IPS DF 4.7 (cell line): ENCODE data around the gene EPM2AIP1.
A peak's percentile ranks its signal among the peaks of the same experiment; 100 is the strongest.
"Not testable (repeated sequence)": the region's sequence is repeated elsewhere in the genome, so short reads cannot be mapped to it uniquely, and the experiment has no call there.

Experiments
- DNase-seq: peaks from one replicate; pipeline ENCODE4 v3.0.0-alpha.2; 2013; ENCODE audit warnings: low spot score; ENCODE audit errors: extremely low read depth

Gene EPM2AIP1

GRCh38 chr3:36993326-36994283 is 674 bp upstream of the EPM2AIP1 start, which contains the start of gene MLH1:
Gene MLH1 (plus strand): TSS chr3:36993518. CDS start chr3:36993548, 30 bp downstream.
- DNase-seq, result peak; percentile 100

DNA sequence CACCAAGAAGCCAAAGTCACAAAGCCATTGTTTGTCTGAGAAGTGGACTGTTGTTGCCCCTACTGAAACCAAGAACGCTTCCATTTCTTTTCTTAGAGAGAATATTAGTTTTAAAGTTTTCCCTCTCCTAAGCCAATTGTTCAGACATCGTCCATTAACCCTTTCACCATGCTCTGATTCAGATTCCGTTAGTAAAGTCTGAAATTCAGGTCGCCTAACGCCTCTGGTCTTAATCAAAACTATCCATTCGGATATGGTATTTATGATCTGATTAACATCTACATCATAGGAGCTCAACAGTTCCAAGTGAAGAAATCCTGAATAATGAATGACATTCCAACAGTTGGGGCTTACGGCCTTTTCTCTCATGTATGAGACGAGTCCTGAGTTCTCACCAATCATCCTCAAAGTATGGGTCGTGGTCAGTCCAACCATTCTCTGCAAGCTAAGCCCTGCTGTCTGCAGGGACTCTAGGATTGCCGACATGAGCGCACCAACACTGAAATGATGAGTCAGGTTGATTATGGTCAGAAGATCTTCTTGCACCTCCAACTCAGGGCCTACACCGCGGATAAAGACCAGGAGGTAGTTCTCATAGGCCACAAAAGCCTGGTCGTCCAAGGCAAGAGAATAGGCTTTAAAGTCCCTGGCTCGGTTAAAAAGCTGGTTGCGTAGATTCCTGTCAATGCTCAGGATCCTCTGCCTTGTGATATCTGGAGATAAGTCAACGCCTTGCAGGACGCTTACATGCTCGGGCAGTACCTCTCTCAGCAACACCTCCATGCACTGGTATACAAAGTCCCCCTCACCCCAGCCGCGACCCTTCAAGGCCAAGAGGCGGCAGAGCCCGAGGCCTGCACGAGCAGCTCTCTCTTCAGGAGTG is 767 bp downstream of the EPM2AIP1 start:
- DNase-seq, result no peak

- DNase-seq, result no peak
These were observed 1.8 kb downstream of the EPM2AIP1 start for GRCh38 chr3:36991147-36991546.

GRCh38 chr3:36989568-36989967 is 3.4 kb downstream of the EPM2AIP1 start:
- no peak for DNase-seq

DNA sequence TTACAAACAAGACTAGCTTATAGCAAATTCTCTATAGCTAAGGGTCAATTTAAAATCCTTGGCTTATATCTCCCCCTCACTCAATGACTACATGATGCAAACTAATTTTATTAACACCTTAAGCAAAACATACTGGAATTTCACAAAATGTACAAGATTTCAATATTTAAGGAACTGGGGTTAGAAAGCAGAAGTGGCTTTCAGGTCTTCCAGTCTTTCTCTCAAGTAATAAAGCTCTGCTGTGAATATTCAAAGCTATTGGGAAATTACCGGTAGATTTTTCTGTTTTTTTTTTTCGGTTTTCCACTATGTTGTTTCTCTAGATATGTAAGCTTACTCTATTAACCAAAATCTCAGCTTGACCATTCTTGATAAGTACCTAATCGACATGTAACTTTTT is 3.9 kb downstream of the EPM2AIP1 start:
- no peak for DNase-seq

GRCh38 chr3:36988356-36988755 is 4.6 kb downstream of the EPM2AIP1 start:
- no peak for DNase-seq

DNA sequence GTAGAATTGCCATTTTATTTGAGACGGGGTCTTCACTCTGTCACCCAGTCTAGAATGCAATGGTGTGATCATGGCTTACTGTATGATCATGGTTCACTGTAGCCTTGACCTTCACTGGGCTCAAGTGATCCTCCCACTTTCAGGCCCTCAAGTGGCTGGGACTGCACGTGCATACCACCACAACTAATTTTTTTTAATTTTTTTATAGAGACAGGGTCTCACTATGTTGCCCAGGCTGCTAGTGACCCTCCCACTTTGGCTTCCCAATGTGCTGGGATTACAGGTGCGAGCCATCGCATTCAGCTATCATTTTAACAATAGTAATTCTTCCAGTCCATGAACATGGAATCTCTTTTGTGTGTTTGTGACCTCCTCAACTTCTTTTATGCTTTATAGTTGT is 11.9 kb downstream of the EPM2AIP1 start:
- no peak for DNase-seq

- no peak for DNase-seq
These were observed 19.8 kb downstream of the EPM2AIP1 start for GRCh38 chr3:36973139-36973538.

DNA sequence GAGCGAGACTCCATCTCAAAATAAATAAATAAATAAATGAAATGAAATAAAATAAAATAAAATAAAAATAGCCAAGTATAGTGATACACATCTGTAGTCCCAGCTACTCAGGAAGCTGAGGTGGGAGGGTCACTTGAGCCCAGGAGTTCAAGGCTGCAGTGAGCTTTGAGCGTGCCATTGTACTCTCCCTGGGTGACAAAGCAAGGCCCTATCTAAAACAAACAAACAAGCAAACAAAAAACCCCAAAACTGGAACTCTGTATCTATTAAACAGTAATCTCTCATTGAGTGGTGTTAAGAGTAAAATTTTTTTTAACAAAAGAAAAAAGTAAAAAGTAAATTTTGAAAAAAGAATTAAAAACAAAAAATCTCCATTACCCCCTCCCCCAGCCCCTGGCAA is 20.8 kb downstream of the EPM2AIP1 start:
- no peak for DNase-seq

DNA sequence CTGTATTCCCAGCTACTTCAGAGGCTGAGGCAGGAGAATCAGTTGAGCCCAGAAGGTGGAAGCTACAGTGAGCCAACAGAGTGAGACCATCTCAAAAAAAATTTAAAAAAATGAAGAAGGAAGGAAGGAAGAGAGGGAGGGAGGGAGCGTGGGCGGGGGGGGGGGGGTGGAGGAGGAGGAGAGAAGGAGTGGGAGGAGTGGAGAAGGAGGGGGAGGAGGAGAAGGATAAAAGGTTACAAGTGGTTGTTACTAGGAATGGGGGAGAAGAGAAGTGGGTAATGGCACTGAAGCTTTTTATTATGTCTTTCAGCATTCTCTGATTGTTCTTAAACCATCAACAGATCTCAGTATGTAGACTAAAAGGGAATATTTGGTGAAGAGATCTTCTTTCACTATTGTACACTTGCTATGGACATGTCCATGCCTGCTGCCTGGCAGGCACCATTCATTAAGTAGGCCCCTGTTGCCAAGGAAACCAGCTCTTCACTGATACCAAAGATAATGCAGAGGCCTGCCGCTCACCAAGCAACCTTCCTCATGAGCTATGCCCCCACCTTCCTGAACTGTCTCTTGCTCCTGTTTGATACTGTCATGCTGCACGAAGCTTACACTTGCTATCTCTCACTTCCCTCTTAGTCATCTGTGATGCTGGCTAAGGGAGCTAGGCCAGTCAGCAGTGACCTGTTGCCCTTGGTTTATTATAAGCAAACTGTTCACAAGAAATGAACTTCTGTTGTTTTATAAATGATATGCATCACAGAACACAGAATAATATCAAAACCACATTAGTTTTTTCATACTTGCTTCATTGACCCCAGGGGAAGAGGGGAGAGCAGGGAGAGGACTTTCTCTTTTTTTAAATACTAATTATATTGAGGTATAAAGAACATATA is 23.1 kb downstream of the EPM2AIP1 start:
- DNase-seq, result no peak

DNA sequence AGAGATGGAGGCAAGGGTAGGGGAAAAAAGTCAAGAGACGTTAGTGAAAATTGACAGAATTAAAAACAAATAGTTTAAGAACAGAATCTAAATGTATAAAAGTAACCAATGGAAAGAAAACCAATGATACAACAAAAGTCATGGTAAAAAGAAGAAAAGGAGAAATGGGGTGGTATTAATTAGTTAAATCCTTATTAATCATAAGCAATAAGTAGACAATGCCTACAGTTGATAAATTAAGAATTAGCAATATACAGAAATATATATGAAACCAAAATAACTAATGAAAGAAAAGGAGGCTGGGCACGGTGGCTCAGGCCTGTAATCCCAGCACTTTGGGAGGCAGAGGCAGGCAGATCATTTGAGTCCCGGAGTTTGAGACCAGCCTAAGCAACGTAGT is 23.8 kb downstream of the EPM2AIP1 start:
- no peak for DNase-seq

- DNase-seq, result peak; percentile 60
These were observed 27.5 kb downstream of the EPM2AIP1 start for GRCh38 chr3:36965440-36965839.

- DNase-seq, result no peak
These were observed 28.1 kb downstream of the EPM2AIP1 start for GRCh38 chr3:36964817-36965216.

- DNase-seq, result no peak
These were observed 28.6 kb downstream of the EPM2AIP1 start for GRCh38 chr3:36964331-36964730.

GRCh38 chr3:36963008-36963407 is 29.9 kb downstream of the EPM2AIP1 start:
- DNase-seq, result not testable (repeated sequence)

GRCh38 chr3:36960502-36960901 is 32.4 kb downstream of the EPM2AIP1 start:
- no peak for DNase-seq

DNA sequence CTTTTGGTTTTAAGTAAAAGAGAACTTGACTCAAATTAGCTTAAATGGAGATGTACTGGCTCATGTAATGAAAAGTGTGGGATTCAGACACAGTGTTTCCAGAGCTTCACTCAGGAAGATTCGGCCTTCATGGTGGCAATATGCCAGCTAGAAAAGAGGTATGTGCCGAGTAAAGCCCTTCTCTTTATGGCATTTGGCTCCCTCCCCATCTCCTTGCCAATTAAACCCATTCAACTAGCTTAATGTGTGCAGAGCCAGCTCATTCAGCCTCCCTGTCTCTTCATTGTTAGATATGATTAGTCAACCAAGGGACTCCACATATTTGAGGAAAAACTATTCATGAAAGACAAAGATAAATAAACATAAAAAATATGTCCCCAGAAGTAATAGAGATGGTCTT is 33.1 kb downstream of the EPM2AIP1 start:
- DNase-seq, result no peak

DNA sequence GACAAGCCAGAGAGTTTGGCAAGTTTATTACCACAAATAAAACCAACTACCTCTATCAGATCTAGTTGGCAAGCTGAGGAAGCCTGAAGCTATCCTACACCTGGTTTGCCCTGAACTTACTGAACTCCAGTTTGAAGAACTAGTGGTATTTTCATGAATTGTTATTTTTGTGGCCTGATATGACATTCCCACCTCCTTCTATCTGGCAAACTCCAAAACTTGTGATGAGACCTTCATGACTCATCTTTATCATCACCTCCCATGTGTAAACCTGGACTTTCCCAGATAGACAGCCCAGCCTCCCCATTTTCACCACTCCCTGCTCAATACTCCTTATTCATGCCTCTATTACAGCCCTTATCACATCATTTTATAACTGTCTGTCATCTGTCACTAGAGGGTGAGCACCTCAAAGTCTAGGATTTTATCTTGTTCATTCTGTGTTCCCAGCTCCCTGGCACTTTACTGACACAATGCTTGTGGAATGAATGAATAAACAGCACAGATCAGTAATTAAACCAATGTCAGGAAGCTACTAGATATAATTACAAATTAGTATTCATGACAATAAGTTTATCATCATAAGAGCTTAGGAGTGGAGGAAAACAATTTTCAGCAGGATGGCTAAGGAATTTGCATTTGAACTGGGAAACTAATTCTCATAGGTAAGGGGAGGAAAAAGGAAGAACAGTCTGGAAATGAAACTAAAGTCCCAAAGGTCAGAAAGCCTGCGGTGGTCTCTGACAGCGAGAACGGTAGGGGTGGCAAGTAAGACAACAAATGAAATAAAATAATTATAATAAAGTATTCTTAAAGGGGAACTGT is 34.9 kb downstream of the EPM2AIP1 start:
- DNase-seq, result no peak

GRCh38 chr3:36957063-36957462 is 35.9 kb downstream of the EPM2AIP1 start:
- no peak for DNase-seq

DNA sequence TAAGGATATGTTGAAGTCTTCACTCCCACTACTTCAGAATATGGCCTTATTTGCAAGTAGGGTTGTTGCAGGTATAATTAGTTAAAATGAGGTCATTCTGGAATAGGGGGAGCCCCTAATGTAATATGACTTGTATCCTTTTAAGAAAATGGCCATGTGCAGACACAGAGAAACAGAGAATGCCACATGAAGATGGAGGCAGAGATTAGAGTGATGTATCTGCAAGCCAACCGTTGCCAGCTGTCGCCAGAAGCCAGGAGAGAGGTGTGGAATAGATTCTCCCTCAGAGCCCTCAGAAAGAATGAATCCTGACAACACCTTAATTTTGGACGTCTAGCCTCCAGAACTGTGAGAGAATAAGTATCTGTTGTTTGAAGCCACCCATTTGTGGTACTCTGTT is 36.8 kb downstream of the EPM2AIP1 start:
- no peak for DNase-seq
